ENCODE measurements around the gene MXD3. TPM values are rescaled to one million over a fixed set of nuclear protein-coding genes. Genes with fewer than 3 reads are reported as not detected.

Gene MXD3
- total RNA-seq, 1 donor from 2014 or later: 17.3 TPM

- peaks cover 4% of the 10 kb centered on the region for H3K36me3 Mint-ChIP-seq (ENCODE audit: unreplicated experiment)
- DNase-seq: peak; percentile 57
- peaks cover 6% of the 10 kb centered on the region for H3K27me3 Mint-ChIP-seq (ENCODE audit: unreplicated experiment)
- no peak overlapping the region for H3K27ac Mint-ChIP-seq (ENCODE audit: unreplicated experiment)
- TF ChIP-seq CTCF (IDR thresholded peaks at IDR 0.05; ENCODE audit: partially characterized antibody, unreplicated experiment): no peak
- H3K4me1 Mint-ChIP-seq (ENCODE audit: low read depth, unreplicated experiment): peaks cover 7% of the 10 kb centered on the region
- H3K9me3 Mint-ChIP-seq (ENCODE audit: unreplicated experiment): peaks cover 2% of the 10 kb centered on the region
- H3K4me3 Mint-ChIP-seq (ENCODE audit: unreplicated experiment): peak overlapping the region; percentile 74
Observed at GRCh38 chr5:177311392-177311722, 341 bp downstream of the MXD3 start.

GRCh38 chr5:177310757-177311391 is 824 bp downstream of the MXD3 start:
- H3K4me3 Mint-ChIP-seq (ENCODE audit: unreplicated experiment): peak overlapping the region; percentile 88
- peaks cover 8% of the 10 kb centered on the region for H3K27me3 Mint-ChIP-seq (ENCODE audit: unreplicated experiment)
- peaks cover under 1% of the 10 kb centered on the region for H3K36me3 Mint-ChIP-seq (ENCODE audit: unreplicated experiment)
- peaks cover 7% of the 10 kb centered on the region for H3K4me1 Mint-ChIP-seq (ENCODE audit: low read depth, unreplicated experiment)
- H3K9me3 Mint-ChIP-seq (ENCODE audit: unreplicated experiment): peaks cover 4% of the 10 kb centered on the region
- TF ChIP-seq CTCF (IDR thresholded peaks at IDR 0.05; ENCODE audit: partially characterized antibody, unreplicated experiment): no peak
- DNase-seq: no peak
- peak overlapping the region; percentile 76 for H3K27ac Mint-ChIP-seq (ENCODE audit: unreplicated experiment)

GRCh38 chr5:177310332-177310731 is 1.4 kb downstream of the MXD3 start:
- H3K9me3 Mint-ChIP-seq (ENCODE audit: unreplicated experiment): peaks cover 5% of the 10 kb centered on the region
- TF ChIP-seq CTCF (IDR thresholded peaks at IDR 0.05; ENCODE audit: partially characterized antibody, unreplicated experiment): no peak
- H3K4me1 Mint-ChIP-seq (ENCODE audit: low read depth, unreplicated experiment): peaks cover 9% of the 10 kb centered on the region
- no peak for DNase-seq
- H3K27ac Mint-ChIP-seq (ENCODE audit: unreplicated experiment): no peak overlapping the region
- H3K36me3 Mint-ChIP-seq (ENCODE audit: unreplicated experiment): no peaks in the 10 kb centered on the region
- peaks cover 8% of the 10 kb centered on the region for H3K27me3 Mint-ChIP-seq (ENCODE audit: unreplicated experiment)
- peak overlapping the region; percentile 88 for H3K4me3 Mint-ChIP-seq (ENCODE audit: unreplicated experiment)

GRCh38 chr5:177309351-177310191 is 2.1 kb downstream of the MXD3 start:
- peaks cover 5% of the 10 kb centered on the region for H3K9me3 Mint-ChIP-seq (ENCODE audit: unreplicated experiment)
- H3K4me3 Mint-ChIP-seq (ENCODE audit: unreplicated experiment): peak overlapping the region; percentile 38
- peaks cover 12% of the 10 kb centered on the region for H3K27me3 Mint-ChIP-seq (ENCODE audit: unreplicated experiment)
- peaks cover 15% of the 10 kb centered on the region for H3K4me1 Mint-ChIP-seq (ENCODE audit: low read depth, unreplicated experiment)
- DNase-seq: peak; percentile 82
- TF ChIP-seq CTCF (IDR thresholded peaks at IDR 0.05; ENCODE audit: partially characterized antibody, unreplicated experiment): peak; percentile 85
- no peaks in the 10 kb centered on the region for H3K36me3 Mint-ChIP-seq (ENCODE audit: unreplicated experiment)
- peak overlapping the region; percentile 67 for H3K27ac Mint-ChIP-seq (ENCODE audit: unreplicated experiment)

- peaks cover 5% of the 10 kb centered on the region for H3K9me3 Mint-ChIP-seq (ENCODE audit: unreplicated experiment)
- H3K4me1 Mint-ChIP-seq (ENCODE audit: low read depth, unreplicated experiment): peaks cover 18% of the 10 kb centered on the region
- H3K4me3 Mint-ChIP-seq (ENCODE audit: unreplicated experiment): peak overlapping the region; percentile 13
- DNase-seq: no peak
- TF ChIP-seq CTCF (IDR thresholded peaks at IDR 0.05; ENCODE audit: partially characterized antibody, unreplicated experiment): no peak
- peak overlapping the region; percentile 12 for H3K27ac Mint-ChIP-seq (ENCODE audit: unreplicated experiment)
- no peaks in the 10 kb centered on the region for H3K36me3 Mint-ChIP-seq (ENCODE audit: unreplicated experiment)
- peaks cover 15% of the 10 kb centered on the region for H3K27me3 Mint-ChIP-seq (ENCODE audit: unreplicated experiment)
Observed at GRCh38 chr5:177308740-177309139, 3.0 kb downstream of the MXD3 start.
